OCI-LY3 (cell line): ENCODE results near the gene CSTPP1.

Experiments
- CTCF ChIP-seq: fragments of 200-600, 300-600 bp; sonication (generic); IDR thresholded peaks from 2 replicates; pipeline ENCODE4 v1.5.1; 2014; ENCODE audit warnings: antibody characterized with exemption, low read length, low read depth
- EZH2phosphoT487 ChIP-seq: fragments of 200-600 bp; shearing (Covaris generic); IDR thresholded peaks from 2 replicates; pipeline ENCODE4 v1.6.1; 2018; ENCODE audit warnings: antibody characterized with exemption, mixed run types, low read depth

- TF ChIP-seq CTCF (no peak), EZH2phosphoT487 (no peak)
These were observed 77.5 kb downstream of the CSTPP1 start for GRCh38 chr11:47014097-47014496.
